CD4-positive, alpha-beta T cell treated with Interleukin-17A for 1 hour (primary cell): ENCODE data around the gene TTBK1.
A peak's percentile ranks its signal among the peaks of the same experiment; 100 is the strongest.

Source experiments
- DNase-seq: peaks from one replicate; pipeline ENCODE4 v3.0.0-alpha.2; 2020

TTBK1 gene

GRCh38 chr6:43226192-43226851, 17.0 kb upstream of the TTBK1 start:
- DNase-seq: no peak

DNA sequence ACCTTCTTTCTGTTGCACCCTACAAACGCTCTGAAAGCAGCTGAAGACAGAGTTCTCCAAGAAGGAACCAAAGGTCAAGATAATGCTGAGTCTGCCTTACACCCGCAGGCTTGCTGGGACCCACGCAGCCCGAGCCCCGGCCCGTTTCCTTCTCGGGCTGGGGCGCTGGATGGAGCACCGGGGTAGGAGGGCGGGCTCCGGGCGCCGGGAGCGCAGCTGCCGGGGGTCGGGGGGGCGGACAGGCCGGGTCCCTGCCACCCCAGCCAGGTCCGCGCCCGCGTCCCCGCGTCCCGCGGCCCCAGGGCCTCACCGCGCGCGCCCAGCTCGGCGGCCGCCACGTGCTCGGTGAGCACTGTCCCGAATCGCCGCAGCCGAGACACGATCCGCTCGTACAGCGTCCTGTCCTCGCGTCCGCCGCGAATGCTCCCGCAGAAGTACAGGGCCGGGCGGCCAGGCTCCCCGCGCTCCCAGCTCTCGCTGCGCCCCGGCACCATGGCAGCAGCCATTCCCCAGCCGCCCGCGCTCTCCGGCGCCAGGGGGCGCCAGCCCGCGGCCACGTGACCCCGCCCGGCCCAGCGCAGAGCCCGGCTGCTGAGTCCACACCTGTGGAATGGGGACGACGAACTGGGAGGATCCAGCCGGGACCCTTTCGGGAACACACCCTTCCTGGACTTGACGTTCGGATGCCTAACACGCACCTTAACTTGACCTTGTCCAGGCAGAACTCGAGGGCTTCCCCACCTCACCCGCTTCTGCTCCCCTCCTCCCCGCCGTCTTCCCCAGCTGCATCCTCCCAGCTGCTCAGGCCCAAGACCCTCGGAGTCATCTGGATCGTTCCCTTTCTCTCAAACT, 14.1 kb upstream of the TTBK1 start, which contains the start of gene DNPH1:
Gene DNPH1 (minus strand): TSS at position 531 of the 852 bp plus-strand sequence. CDS start 25 bp downstream, at position 506.
- DNase-seq: peak; percentile 83

DNA sequence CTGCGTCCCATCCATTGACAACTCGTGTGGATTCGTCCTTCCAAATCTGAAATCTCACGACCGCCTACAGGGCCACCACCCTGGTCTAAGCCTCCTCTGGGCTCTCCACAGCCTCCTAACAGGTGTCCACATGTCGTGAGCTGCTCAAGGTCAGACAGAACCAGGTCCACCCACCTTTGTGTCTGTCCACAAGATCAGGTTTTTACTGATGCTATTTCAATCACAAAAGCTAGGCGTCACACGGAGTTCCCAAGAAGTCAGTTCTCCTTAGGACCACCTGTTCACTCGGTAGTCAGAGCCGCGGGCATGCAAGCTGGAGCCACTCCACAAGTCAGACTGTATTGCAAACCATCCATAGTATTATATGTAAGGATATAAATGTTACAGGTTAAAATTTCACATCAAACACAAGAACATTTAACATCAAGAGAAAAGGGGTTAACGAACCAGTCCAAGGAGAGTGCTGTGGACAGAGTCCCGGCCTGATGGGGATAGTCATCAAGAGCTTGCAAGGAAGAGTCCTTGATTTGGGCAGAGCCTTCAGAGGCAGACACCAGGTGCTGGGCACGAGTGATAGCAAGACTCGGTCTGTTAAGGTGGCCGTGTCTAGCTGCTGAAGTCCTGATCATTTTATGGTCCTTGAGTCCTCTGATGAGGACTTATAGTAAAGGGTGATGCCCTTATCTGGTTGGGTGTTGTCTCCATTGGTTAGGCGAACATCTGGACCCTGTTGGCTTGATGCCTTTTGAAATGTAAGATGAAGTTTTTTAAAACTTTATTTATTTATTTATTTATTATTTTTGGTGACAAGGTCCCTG, 13.3 kb upstream of the TTBK1 start:
- no peak for DNase-seq

DNA sequence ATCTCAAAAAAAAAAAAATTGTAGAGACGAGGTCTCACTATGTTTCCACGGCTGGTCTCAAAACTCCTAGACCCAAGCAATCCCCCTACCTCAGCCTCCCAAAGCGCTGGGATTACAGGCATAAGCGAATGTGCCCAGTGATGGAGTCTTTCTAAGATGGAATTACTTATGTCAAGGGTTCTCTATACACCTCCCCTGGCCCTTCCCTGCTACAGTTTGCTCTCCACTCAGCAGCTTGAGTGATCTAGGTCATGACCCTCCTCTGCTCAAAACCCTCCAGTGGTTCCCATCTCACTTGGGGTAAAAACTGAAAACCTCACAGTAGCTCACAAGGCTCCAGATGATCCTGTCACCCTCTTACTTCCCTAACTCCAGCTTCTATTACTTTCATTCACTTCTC, 12.2 kb upstream of the TTBK1 start:
- DNase-seq: no peak

GRCh38 chr6:43231735-43232450, 11.4 kb upstream of the TTBK1 start:
- no peak for DNase-seq

DNA sequence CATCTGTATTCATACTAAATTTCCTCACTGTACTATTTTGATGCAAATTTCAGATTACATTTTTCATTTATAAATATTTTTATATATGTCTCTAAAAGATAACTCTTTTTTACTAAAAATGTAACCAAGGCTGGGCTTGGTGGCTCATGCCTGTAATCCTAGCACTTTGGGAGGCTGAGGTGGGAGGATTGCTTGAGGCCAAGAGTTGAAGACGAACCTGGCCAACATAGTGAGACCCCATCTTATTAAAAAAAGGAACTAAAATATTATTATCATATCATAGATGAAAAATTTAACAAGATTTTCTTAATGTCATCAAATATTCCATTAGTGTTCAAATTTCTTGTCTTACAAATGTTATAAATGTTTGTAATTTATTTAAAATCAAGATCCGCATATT, 7.4 kb upstream of the TTBK1 start:
- DNase-seq: no peak

DNA sequence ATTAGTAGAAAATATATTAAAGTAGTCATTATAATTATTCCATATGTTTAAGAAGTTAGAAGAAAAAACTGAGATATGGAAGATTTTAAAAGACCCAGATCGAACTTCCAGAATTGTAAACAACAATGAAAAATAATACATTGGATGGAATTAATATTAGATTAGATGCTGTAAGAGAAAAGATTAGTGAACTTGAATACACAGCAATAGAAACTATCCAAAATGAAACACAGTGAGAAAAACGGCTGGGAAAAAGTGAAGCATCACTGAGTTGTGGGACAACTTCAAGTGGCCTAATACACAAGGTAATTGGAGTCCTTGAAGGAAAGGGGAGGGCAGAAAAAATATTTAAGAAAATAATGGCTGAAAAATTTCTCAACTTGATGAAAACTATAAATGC, 4.2 kb upstream of the TTBK1 start:
- no peak for DNase-seq

GRCh38 chr6:43240950-43241349, 2.3 kb upstream of the TTBK1 start:
- no peak for DNase-seq

DNA sequence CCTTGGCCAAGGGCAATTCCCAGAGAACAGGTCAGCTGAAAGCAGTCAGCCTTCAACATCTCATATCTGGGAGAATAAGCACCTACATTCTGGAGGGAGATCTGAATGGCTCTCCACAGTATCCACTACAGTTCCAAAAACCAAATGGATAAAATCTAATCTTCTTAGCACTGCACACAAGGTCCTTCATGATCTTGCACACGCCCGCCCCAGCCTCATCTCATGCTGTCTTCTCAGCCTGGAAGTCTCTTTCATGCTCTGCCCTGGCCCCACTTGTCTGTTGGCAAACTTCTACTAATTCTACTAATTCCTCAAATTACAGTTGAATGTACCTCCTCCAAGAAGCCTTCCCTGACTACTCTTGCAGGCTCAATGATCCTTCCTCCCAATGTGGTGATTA, 1.8 kb upstream of the TTBK1 start:
- no peak for DNase-seq

DNA sequence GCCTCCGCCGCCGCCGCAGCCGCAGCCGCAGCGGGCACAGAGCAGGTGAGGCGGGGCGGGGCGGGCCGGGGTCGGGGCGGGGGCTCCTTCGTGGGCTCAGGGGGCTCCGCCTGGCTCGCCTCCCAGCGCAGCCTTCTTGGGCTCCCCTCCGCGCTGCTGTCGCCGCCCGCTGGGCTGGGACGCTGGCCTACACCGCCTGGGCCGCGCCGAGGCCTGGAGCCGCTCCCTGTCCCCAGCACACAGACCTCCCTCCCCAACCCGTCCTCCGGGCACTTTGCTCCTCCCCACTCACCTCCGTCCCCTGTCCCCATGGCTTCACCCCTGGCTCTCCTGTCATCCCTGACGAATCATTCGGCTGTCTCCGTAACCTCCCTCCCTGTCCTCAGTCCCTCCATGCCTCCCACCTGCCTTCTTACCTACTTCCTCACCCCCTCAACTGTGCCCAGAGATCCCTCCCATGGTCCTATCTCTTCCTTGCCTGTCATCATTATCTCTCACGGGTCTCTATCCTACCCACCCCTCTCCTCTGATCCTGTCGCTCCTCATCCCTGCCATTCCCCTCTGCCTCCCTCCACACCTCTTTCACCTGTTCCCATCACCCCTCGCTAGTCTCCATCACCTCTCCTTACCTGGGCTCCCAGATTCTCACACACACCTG, 512 bp downstream of the TTBK1 start:
- no peak for DNase-seq

DNA sequence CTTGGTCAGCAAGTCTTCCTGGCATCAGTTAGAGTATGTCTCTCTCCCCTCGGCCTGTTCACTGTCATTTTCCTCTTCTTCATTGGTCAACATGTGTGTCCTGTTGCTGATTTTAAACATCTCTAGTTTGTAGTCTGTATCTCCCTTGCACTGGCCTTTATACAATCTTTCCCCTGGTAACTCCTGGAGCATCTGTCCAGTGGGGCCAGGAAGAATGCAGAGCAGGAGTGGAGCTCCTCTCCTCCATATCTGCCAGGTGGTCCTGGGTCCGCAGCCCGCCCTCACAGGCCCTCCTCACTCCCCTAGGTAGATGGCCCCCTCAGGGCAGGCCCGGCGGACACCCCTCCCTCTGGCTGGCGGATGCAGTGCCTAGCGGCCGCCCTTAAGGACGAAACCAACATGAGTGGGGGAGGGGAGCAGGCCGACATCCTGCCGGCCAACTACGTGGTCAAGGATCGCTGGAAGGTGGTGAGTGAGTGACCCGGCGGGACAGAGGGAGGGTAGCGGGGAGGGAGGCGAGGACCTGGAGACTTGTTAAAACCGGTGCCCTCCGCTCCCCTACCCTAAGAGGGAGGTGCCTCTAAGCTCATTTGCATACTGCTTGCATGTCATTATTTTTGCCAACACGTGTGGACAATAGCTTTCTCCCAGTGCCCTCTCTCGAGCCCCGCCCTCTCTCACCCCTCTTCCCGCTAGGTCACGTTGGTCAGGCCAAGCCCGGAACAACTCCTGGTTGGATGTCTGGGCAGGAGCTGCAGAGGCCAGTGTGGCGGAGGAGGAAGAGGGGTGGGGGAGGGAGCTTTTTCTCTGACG, 3.2 kb downstream of the TTBK1 start:
- peak; percentile 31 for DNase-seq

DNA sequence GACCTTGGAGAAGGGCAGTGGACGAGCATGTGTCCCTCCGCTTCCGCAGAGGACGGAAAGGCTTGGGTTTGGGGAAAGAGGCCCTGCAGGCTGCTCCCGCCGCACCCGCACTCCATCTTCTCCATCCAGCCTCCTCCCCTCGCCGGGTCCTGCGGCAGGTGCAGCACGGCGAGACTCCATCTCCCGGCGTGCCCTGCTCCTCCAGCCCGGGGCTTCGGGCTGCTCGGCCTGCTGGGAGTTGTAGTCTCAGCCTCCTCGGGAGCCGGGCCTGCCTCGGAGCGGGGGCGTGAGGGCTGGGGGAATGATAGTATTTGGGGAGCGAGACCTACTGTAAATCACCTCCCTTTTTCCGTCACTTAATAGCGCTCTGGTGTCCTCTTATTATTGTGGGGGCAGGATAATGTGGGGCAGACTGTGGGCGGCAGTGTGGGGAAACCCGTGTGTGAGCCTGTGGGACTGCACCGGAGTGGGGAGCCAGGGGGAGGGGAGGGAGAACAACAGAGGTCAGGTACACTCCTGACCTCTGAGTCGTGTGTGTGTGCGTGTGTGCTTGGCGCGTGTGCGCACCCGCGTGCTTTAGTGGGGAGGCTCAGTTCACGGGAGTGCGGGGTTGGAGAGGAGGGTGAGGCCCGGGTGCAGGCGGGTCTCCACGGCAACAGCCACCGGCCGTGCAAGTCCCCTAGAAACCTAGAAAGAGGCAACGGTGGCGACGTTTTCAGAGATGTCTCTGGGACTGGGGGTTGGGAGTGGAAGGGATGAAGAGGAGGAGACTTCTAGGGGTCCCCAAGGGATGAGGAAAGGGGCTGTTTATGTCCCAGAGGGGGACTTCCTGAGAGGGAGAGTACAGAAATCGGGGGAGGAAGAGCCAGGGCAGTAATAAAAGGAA, 4.1 kb downstream of the TTBK1 start:
- peak; percentile 83 for DNase-seq

- DNase-seq: no peak
Measured at GRCh38 chr6:43248101-43248500, 4.8 kb downstream of the TTBK1 start.

- no peak for DNase-seq
Measured at GRCh38 chr6:43248791-43249190, 5.5 kb downstream of the TTBK1 start.

GRCh38 chr6:43250992-43251373, 7.7 kb downstream of the TTBK1 start:
- DNase-seq: no peak

GRCh38 chr6:43253401-43253800, 10.1 kb downstream of the TTBK1 start:
- no peak for DNase-seq

GRCh38 chr6:43254138-43254817, 11.0 kb downstream of the TTBK1 start:
- no peak for DNase-seq

GRCh38 chr6:43254846-43255245, 11.6 kb downstream of the TTBK1 start:
- no peak for DNase-seq

- DNase-seq: no peak
Measured at GRCh38 chr6:43255408-43256054, 12.2 kb downstream of the TTBK1 start.
